CD4-positive, alpha-beta T cell (primary cell): Measurements from ENCODE around the gene P3H1. TPM values are rescaled to one million over a fixed set of nuclear protein-coding genes. Genes with fewer than 3 reads are reported as not detected.
A peak's percentile ranks its signal among the peaks of the same experiment; 100 is the strongest.

Experiments
- ATAC-seq: fragments of 200-7000 bp; cut with Tn5 transposase; one replicate; pipeline ENCODE4 v1.10.0; 2022; ENCODE audit warnings: mild to moderate bottlenecking; ENCODE audit not compliant: poor library complexity
- CTCF ChIA-PET: fragments of 350-600 bp; sonication (Branson Sonifier 250); formaldehyde crosslinking; loops from one replicate; lab custom pipeline; 2021; ENCODE audit warnings: antibody characterized with exemption, inconsistent platforms; lab: Charles Lee
- POLR2A ChIA-PET: fragments of 350-600 bp; sonication (Branson Sonifier 250); formaldehyde crosslinking; loops from one replicate; lab custom pipeline; 2021; ENCODE audit warnings: antibody characterized with exemption, inconsistent platforms; lab: Charles Lee
- DNase-seq, 14 experiments: peaks; one replicate each; pipeline ENCODE4 v3.0.0-alpha.2; 2013 to 2020; ENCODE audit warnings: mixed read lengths in 2 of 14
- H3K27ac ChIP-seq, 2 donors: one replicate each; pipeline versions ENCODE4 v1.5.1 to v1.7.0; 2013; ENCODE audit warnings: low read length in 2 of 2, low read depth in 1 of 2, mild to moderate bottlenecking in 1 of 2
- H3K27me3 ChIP-seq, 2 experiments: 1 replicate in 1 of 2; 2 replicates in 1 of 2; pipeline versions ENCODE4 v1.6.1 to v1.7.0; 2013; ENCODE audit warnings: low read length in 2 of 2, control low read depth in 1 of 2, mild to moderate bottlenecking in 1 of 2, moderate library complexity in 1 of 2; ENCODE audit not compliant: insufficient read depth in 2 of 2, control insufficient read depth in 1 of 2
- H3K36me3 ChIP-seq: one replicate; pipeline ENCODE4 v1.6.1; 2013; ENCODE audit warnings: low read length, control low read depth; ENCODE audit not compliant: insufficient read depth
- H3K4me1 ChIP-seq: one replicate; pipeline ENCODE4 v1.6.1; 2013; ENCODE audit warnings: low read length, control low read depth; ENCODE audit not compliant: insufficient read depth
- H3K4me3 ChIP-seq: one replicate; pipeline ENCODE4 v1.5.1; 2013; ENCODE audit warnings: mild to moderate bottlenecking, low read length, moderate library complexity
- H3K9me3 ChIP-seq, 2 experiments: 1 replicate in 1 of 2; 2 replicates in 1 of 2; pipeline versions ENCODE4 v1.6.1 to v1.7.0; 2013; ENCODE audit warnings: low read length in 2 of 2, mild to moderate bottlenecking in 2 of 2, control low read depth in 1 of 2, moderate library complexity in 1 of 2; ENCODE audit not compliant: control insufficient read depth in 1 of 2, insufficient read depth in 1 of 2
- H3K27ac Mint-ChIP-seq: one replicate; pipeline ENCODE4 v1.8.0; 2020; ENCODE audit warnings: mixed read lengths
- H3K27me3 Mint-ChIP-seq: one replicate; pipeline ENCODE4 v1.8.0; 2021; ENCODE audit warnings: mixed read lengths
- H3K36me3 Mint-ChIP-seq: one replicate; pipeline ENCODE4 v1.8.0; 2021; ENCODE audit warnings: low read depth, mixed read lengths
- H3K4me1 Mint-ChIP-seq: one replicate; pipeline ENCODE4 v1.8.0; 2021; ENCODE audit warnings: low read depth, mixed read lengths
- H3K4me3 Mint-ChIP-seq: one replicate; pipeline ENCODE4 v1.8.0; 2020; ENCODE audit warnings: mild to moderate bottlenecking, mixed read lengths
- H3K9me3 Mint-ChIP-seq: one replicate; pipeline ENCODE4 v1.8.0; 2020; ENCODE audit warnings: mixed read lengths
- CTCF ChIP-seq: fragments of 200-600 bp; IDR thresholded peaks from one replicate; pipeline ENCODE4 v1.8.0; 2022; ENCODE audit warnings: antibody characterized with exemption, mild to moderate bottlenecking
- intact Hi-C, 2 experiments: fragments of 100-400 bp; cut with DNase I in 1 of 2; cut with micrococcal nuclease in 1 of 2; formaldehyde crosslinking; loops; one replicate each; pipeline versions ENCODE4 v1.15.1 to v1.9.0; 2023 to 2025; cut with DNase I, micrococcal nuclease
- total RNA-seq, 174 experiments: library from RNA in 2 of 174; stranded (reverse) in 2 of 174; gene quantifications; one replicate each; pipeline ENCODE4 v1.2.3 and lab custom pipeline; 2021 to 2026

Gene P3H1
- total RNA-seq, 2 experiments from 2014 or later, result 17.6 to 20.9 TPM

DNA sequence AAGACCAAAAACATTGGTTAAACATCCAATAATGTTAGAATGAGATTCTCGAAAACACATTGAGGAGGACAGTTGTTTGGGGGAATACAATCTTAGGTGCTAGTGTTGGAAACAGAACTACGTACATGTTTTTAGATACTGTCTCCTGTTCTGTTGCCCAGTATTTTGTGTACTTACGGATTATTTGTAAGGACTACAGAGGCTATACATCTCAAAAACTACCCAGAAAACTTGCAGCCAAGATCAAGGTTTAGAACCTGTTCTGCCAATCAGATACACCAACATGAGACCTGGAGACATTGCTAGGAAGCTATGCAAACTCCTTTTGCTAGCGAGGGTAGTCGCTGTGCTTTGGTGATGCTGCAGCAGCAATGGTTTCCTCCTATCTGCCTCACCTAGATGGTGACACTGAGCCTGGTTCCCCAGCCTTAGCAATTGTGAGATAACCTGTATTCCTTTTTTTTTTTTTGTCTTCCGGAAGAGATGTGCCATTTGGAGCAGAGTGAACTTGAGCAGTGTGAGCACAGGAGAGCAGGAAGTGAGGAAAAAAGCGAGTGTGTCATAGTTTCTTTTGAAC lies 62.9 kb downstream of the P3H1 start:
- DNase-seq, result no peak
- no peak overlapping the region for H3K27ac Mint-ChIP-seq
- ChIA-PET POLR2A (no interaction called here), CTCF (interaction anchor here (0.7 kb wide), 1 partner anchor 64 kb away, joined by 3 read pairs; no protein-coding TSS in a partner anchor)
- H3K4me3 ChIP-seq, result no peak overlapping the region
- no peak for TF ChIP-seq CTCF
- H3K4me1 Mint-ChIP-seq, result no peaks in the 10 kb centered on the region
- H3K27me3 ChIP-seq, result no peaks in the 10 kb centered on the region
- no peaks in the 10 kb centered on the region for H3K9me3 ChIP-seq
- no peak overlapping the region for H3K27ac ChIP-seq
- no peaks in the 10 kb centered on the region for H3K4me1 ChIP-seq
- H3K4me3 Mint-ChIP-seq, result no peak overlapping the region
- H3K36me3 ChIP-seq, result peaks cover 70% of the 10 kb centered on the region
- H3K36me3 Mint-ChIP-seq, result peaks cover 97% of the 10 kb centered on the region
- intact Hi-C loops, result no loop called here
- H3K27me3 Mint-ChIP-seq, result no peaks in the 10 kb centered on the region
- H3K9me3 Mint-ChIP-seq, result no peaks in the 10 kb centered on the region
- no peak for ATAC-seq

GRCh38 chr1:42700006-42700405 lies 66.8 kb downstream of the P3H1 start:
- Histone ChIP-seq H3K27me3 (no peaks in the 10 kb centered on the region), H3K9me3 (no peaks in the 10 kb centered on the region), H3K27ac (no peak overlapping the region), H3K4me3 (no peak overlapping the region), H3K4me1 (no peaks in the 10 kb centered on the region), H3K36me3 (peaks cover 90% of the 10 kb centered on the region)
- Mint-ChIP-seq H3K4me3 (no peak overlapping the region), H3K4me1 (peaks cover 11% of the 10 kb centered on the region), H3K36me3 (peaks cover 98% of the 10 kb centered on the region), H3K27me3 (no peaks in the 10 kb centered on the region), H3K9me3 (no peaks in the 10 kb centered on the region), H3K27ac (peak overlapping the region; percentile 64)
- POLR2A ChIA-PET, result interaction anchor here (1.1 kb wide), 1 partner anchor 66 kb away, joined by 3 read pairs; no protein-coding TSS in a partner anchor
- no peak for ATAC-seq
- no peak for TF ChIP-seq CTCF
- CTCF ChIA-PET, result no interaction called here
- no peak for DNase-seq
- intact Hi-C loops, result no loop called here

DNA sequence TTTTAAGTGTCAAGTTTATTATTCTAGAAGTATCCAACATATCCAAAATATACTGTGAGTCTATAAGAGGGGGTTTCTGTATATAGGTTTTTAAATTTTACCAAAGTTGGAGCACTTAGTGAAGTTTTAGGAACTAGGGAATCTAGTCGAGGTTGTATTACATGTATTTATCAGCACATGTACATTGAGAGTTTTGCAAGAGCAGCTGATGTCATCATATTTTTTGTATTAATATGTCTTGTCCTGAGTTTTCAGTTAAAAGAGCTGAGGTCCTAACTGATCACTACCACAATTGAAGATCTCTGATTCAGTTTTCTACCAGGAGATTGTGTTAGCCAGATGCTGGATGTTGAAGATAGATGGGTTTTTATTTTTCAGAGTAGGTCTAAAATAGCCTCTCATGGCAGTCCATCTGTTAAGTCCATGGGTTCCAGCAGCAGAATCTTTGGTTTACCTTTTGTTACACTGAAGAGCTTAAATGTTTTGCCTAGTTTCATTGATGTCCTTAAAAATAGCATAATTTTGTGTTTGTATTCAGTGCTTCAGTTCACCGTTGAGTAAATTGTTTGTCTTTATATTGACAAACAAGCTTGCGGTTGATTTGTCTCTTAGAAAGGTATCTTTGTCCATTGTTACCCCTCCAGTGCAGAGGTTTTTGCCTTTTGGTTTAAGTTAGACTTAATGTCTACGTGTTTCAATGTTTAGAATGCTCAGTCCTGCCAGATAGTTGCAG lies 68.6 kb downstream of the P3H1 start:
- Mint-ChIP-seq H3K4me1 (peaks cover 29% of the 10 kb centered on the region), H3K9me3 (no peaks in the 10 kb centered on the region), H3K27ac (no peak overlapping the region), H3K4me3 (no peak overlapping the region), H3K36me3 (peaks cover 99% of the 10 kb centered on the region), H3K27me3 (no peaks in the 10 kb centered on the region)
- POLR2A ChIA-PET, result interaction anchor here (1.4 kb wide), 1 partner anchor 16 kb away, joined by 6 read pairs; the partner anchor contains the start of gene YBX1
- TF ChIP-seq CTCF, result no peak
- Histone ChIP-seq H3K9me3 (no peaks in the 10 kb centered on the region), H3K27me3 (no peaks in the 10 kb centered on the region), H3K4me1 (no peaks in the 10 kb centered on the region), H3K4me3 (no peak overlapping the region), H3K36me3 (peaks cover 85% of the 10 kb centered on the region), H3K27ac (no peak overlapping the region)
- CTCF ChIA-PET, result no interaction called here
- DNase-seq, result no peak
- intact Hi-C loops, result loop anchor here in 1 of 2 experiments (10.0 kb wide), 1 partner anchor 53 kb away; no protein-coding TSS in a partner anchor
- ATAC-seq, result no peak

Other genes starting within 250 kb of the P3H1 start
- 10 to 100 TPM; 29.4 to 32.6 TPM for gene PPIH, start 108.6 kb downstream of the P3H1 start, total RNA-seq
- 100 to 1,000 TPM; 372 to 389 TPM for gene YBX1, start 84.6 kb downstream of the P3H1 start, total RNA-seq
- not detected for gene CLDN19, start 26.8 kb downstream of the P3H1 start, total RNA-seq
- gene C1orf50, start 221 bp upstream of the P3H1 start, total RNA-seq, result 10 to 100 TPM; 23.1 to 23.9 TPM
- gene TMEM269, start 18.0 kb upstream of the P3H1 start, total RNA-seq, result 1 to 10 TPM in 1 of 2 experiments, under 1 TPM in 1; 0.60 to 1.1 TPM
- 1 to 10 TPM; 4.4 to 5.0 TPM for gene ERMAP, start 50.1 kb upstream of the P3H1 start, total RNA-seq
- 10 to 100 TPM; 19.2 to 21.3 TPM for gene SVBP, start 50.4 kb upstream of the P3H1 start, total RNA-seq
- 1 to 10 TPM; 1.2 to 1.7 TPM for gene ZNF691, start 79.6 kb upstream of the P3H1 start, total RNA-seq
- gene SLC2A1, start 191.8 kb upstream of the P3H1 start, total RNA-seq, result 10 to 100 TPM; 78.6 to 80.9 TPM